HG02759 (cell line): ENCODE data around the gene SLC44A1.
A peak's percentile ranks its signal among the peaks of the same experiment; 100 is the strongest.

Source experiments
- ATAC-seq: cut with Tn5 transposase; IDR thresholded peaks from one replicate; pipeline ENCODE4 v1.9.1; 2021; ENCODE audit warnings: mild to moderate bottlenecking, moderate library complexity; ENCODE audit not compliant: unreplicated experiment

Gene SLC44A1

GRCh38 chr9:105331160-105331559 is 86.7 kb downstream of the SLC44A1 start:
- ATAC-seq, result peak; percentile 32

GRCh38 chr9:105331755-105332154 is 87.3 kb downstream of the SLC44A1 start:
- no peak for ATAC-seq

- no peak for ATAC-seq
These were observed 88.0 kb downstream of the SLC44A1 start for GRCh38 chr9:105332471-105332870.

GRCh38 chr9:105333076-105333475 is 88.6 kb downstream of the SLC44A1 start:
- no peak for ATAC-seq

- no peak for ATAC-seq
These were observed 89.4 kb downstream of the SLC44A1 start for GRCh38 chr9:105333811-105334210.

GRCh38 chr9:105338308-105338707 is 93.9 kb downstream of the SLC44A1 start:
- no peak for ATAC-seq

GRCh38 chr9:105339849-105340248 is 95.4 kb downstream of the SLC44A1 start:
- ATAC-seq, result no peak

GRCh38 chr9:105341434-105342146 is 97.1 kb downstream of the SLC44A1 start:
- peak; percentile 75 for ATAC-seq

- ATAC-seq, result no peak
These were observed 97.7 kb downstream of the SLC44A1 start for GRCh38 chr9:105342147-105342505.

GRCh38 chr9:105344283-105344682 is 99.8 kb downstream of the SLC44A1 start:
- ATAC-seq, result no peak

GRCh38 chr9:105345626-105346025 is 101.2 kb downstream of the SLC44A1 start:
- no peak for ATAC-seq

- no peak for ATAC-seq
These were observed 101.8 kb downstream of the SLC44A1 start for GRCh38 chr9:105346273-105346672.

GRCh38 chr9:105354448-105354847 is 110.0 kb downstream of the SLC44A1 start:
- ATAC-seq, result no peak

- peak; percentile 56 for ATAC-seq
These were observed 111.3 kb downstream of the SLC44A1 start for GRCh38 chr9:105355781-105356180.

GRCh38 chr9:105357937-105358336 is 113.5 kb downstream of the SLC44A1 start:
- peak; percentile 95 for ATAC-seq

- no peak for ATAC-seq
These were observed 115.4 kb downstream of the SLC44A1 start for GRCh38 chr9:105359892-105360291.

GRCh38 chr9:105360344-105360743 is 115.9 kb downstream of the SLC44A1 start:
- ATAC-seq, result no peak

GRCh38 chr9:105361873-105362272 is 117.4 kb downstream of the SLC44A1 start:
- ATAC-seq, result no peak

GRCh38 chr9:105362470-105362869 is 118.0 kb downstream of the SLC44A1 start:
- ATAC-seq, result no peak

GRCh38 chr9:105363837-105364236 is 119.4 kb downstream of the SLC44A1 start:
- no peak for ATAC-seq

GRCh38 chr9:105369911-105370310 is 125.5 kb downstream of the SLC44A1 start:
- no peak for ATAC-seq

- no peak for ATAC-seq
These were observed 129.3 kb downstream of the SLC44A1 start for GRCh38 chr9:105373723-105374122.

- ATAC-seq, result no peak
These were observed 130.9 kb downstream of the SLC44A1 start for GRCh38 chr9:105375323-105375722.
